GM18505 (cell line): ENCODE data around the gene PLXNC1.

Experiments used
- ATAC-seq: cut with Tn5 transposase; IDR thresholded peaks from one replicate; pipeline ENCODE4 v1.9.1; 2021; ENCODE audit not compliant: unreplicated experiment
- POLR2A ChIP-seq: IDR thresholded peaks from 4 replicates; pipeline ENCODE4 v1.6.1; 2011; ENCODE audit warnings: borderline replicate concordance; ENCODE audit not compliant: insufficient read depth, insufficient read length; ENCODE audit errors: extremely low read depth

PLXNC1 gene

GRCh38 chr12:94185801-94186200 lies 37.4 kb downstream of the PLXNC1 start:
- TF ChIP-seq POLR2A: no peak
- ATAC-seq: no peak

- no peak for ATAC-seq
- no peak for TF ChIP-seq POLR2A
These were observed 38.2 kb downstream of the PLXNC1 start for GRCh38 chr12:94186278-94187241.

GRCh38 chr12:94187361-94187760 lies 39.0 kb downstream of the PLXNC1 start:
- ATAC-seq: no peak
- TF ChIP-seq POLR2A: no peak

GRCh38 chr12:94190623-94191022 lies 42.2 kb downstream of the PLXNC1 start:
- ATAC-seq: no peak

GRCh38 chr12:94191023-94191422 lies 42.6 kb downstream of the PLXNC1 start:
- TF ChIP-seq POLR2A: no peak
- no peak for ATAC-seq

More at GRCh38 chr12:94190623-94191022, 42.2 kb downstream of the PLXNC1 start:
- TF ChIP-seq POLR2A: no peak

- no peak for TF ChIP-seq POLR2A
- no peak for ATAC-seq
These were observed 43.4 kb downstream of the PLXNC1 start for GRCh38 chr12:94191811-94192210.

GRCh38 chr12:94192506-94192905 lies 44.1 kb downstream of the PLXNC1 start:
- no peak for ATAC-seq
- TF ChIP-seq POLR2A: no peak

GRCh38 chr12:94193168-94193567 lies 44.8 kb downstream of the PLXNC1 start:
- no peak for ATAC-seq
- no peak for TF ChIP-seq POLR2A

- TF ChIP-seq POLR2A: no peak
- ATAC-seq: no peak
These were observed 47.1 kb downstream of the PLXNC1 start for GRCh38 chr12:94195483-94195882.

- no peak for ATAC-seq
- TF ChIP-seq POLR2A: no peak
These were observed 50.1 kb downstream of the PLXNC1 start for GRCh38 chr12:94198469-94198868.

- TF ChIP-seq POLR2A: no peak
- ATAC-seq: no peak
These were observed 50.5 kb downstream of the PLXNC1 start for GRCh38 chr12:94198872-94199271.

GRCh38 chr12:94200069-94200468 lies 51.7 kb downstream of the PLXNC1 start:
- TF ChIP-seq POLR2A: no peak
- no peak for ATAC-seq

- no peak for TF ChIP-seq POLR2A
- ATAC-seq: no peak
These were observed 52.3 kb downstream of the PLXNC1 start for GRCh38 chr12:94200695-94201094.
